Suprapubic skin (tissue), 4 donors: ENCODE results near the gene BUD23.

Source experiments
- CTCF ChIP-seq, 2 donors: fragments of 200-600 bp in 1 of 2; fragments of 450-650 bp in 1 of 2; sonication (generic) in 1 of 2; IDR thresholded peaks; one replicate each; pipeline ENCODE4 v1.5.1; 2016 to 2019; ENCODE audit warnings: antibody characterized with exemption in 2 of 2, mild to moderate bottlenecking in 1 of 2, moderate library complexity in 1 of 2
- EP300 ChIP-seq: sonication (generic); formaldehyde crosslinking; IDR thresholded peaks from one replicate; pipeline ENCODE4 v1.6.1; 2017; ENCODE audit warnings: antibody characterized with exemption
- POLR2A ChIP-seq, 2 donors: fragments of 450-650 bp; IDR thresholded peaks; one replicate each; pipeline ENCODE4 v1.6.1; 2017; ENCODE audit warnings: antibody characterized with exemption in 2 of 2, mild to moderate bottlenecking in 2 of 2, moderate library complexity in 2 of 2
- POLR2AphosphoS5 ChIP-seq, 3 donors: sonication (generic); formaldehyde crosslinking; IDR thresholded peaks; one replicate each; pipeline ENCODE4 v1.6.1; 2017; ENCODE audit warnings: antibody characterized with exemption in 3 of 3

- TF ChIP-seq CTCF (IDR thresholded peaks at IDR 0.05) (no peak), POLR2A (IDR thresholded peaks at IDR 0.05) (no peak), EP300 (no peak), POLR2AphosphoS5 (IDR thresholded peaks at IDR 0.05) (no peak)
Measured at GRCh38 chr7:73715648-73716317, 32.4 kb downstream of the BUD23 start.
